Ishikawa (cell line): ENCODE data around the gene LRRC39.

ENCODE experiments used
- CEBPB ChIP-seq: IDR thresholded peaks from 2 replicates; pipeline ENCODE4 v1.6.1; 2012
- CREB1 ChIP-seq: IDR thresholded peaks from 2 replicates; pipeline ENCODE4 v1.6.1; 2012; ENCODE audit warnings: low read depth
- EGR1 ChIP-seq: IDR thresholded peaks from 2 replicates; pipeline ENCODE4 v1.6.1; 2012
- EP300 ChIP-seq: IDR thresholded peaks from 2 replicates; pipeline ENCODE4 v1.6.1; 2012; ENCODE audit warnings: borderline replicate concordance
- FOXM1 ChIP-seq: IDR thresholded peaks from 2 replicates; pipeline ENCODE4 v1.6.1; 2012; ENCODE audit warnings: low read depth, borderline replicate concordance
- MAX ChIP-seq: IDR thresholded peaks from 2 replicates; pipeline ENCODE4 v1.6.1; 2012
- NFIC ChIP-seq: IDR thresholded peaks from 2 replicates; pipeline ENCODE4 v1.6.1; 2012
- RAD21 ChIP-seq: IDR thresholded peaks from 2 replicates; pipeline ENCODE4 v1.6.1; 2012; ENCODE audit warnings: low read depth
- REST ChIP-seq: IDR thresholded peaks from 2 replicates; pipeline ENCODE4 v1.6.1; 2012; ENCODE audit warnings: low read depth, mild to moderate bottlenecking
- TAF1 ChIP-seq: IDR thresholded peaks from 2 replicates; pipeline ENCODE4 v1.6.1; 2012; ENCODE audit warnings: low read depth, mild to moderate bottlenecking
- TCF12 ChIP-seq: IDR thresholded peaks from 2 replicates; pipeline ENCODE4 v1.6.1; 2012; ENCODE audit warnings: low read depth
- TEAD4 ChIP-seq: IDR thresholded peaks from 2 replicates; pipeline ENCODE4 v1.6.1; 2012
- USF1 ChIP-seq: IDR thresholded peaks from 2 replicates; pipeline ENCODE4 v1.6.1; 2012
- YY1 ChIP-seq: IDR thresholded peaks from 2 replicates; pipeline ENCODE4 v1.6.1; 2012; ENCODE audit warnings: low read depth
- ZBTB7A ChIP-seq: IDR thresholded peaks from 2 replicates; pipeline ENCODE4 v1.6.1; 2012; ENCODE audit warnings: low read depth

The LRRC39 gene

GRCh38 chr1:100152271-100152670 lies 25.8 kb downstream of the LRRC39 start:
- TF ChIP-seq FOXM1: no peak

GRCh38 chr1:100151679-100152078 lies 26.4 kb downstream of the LRRC39 start:
- TF ChIP-seq TAF1: no peak
- no peak for TF ChIP-seq REST
- no peak for TF ChIP-seq RAD21
- TF ChIP-seq MAX: no peak
- TF ChIP-seq EP300: no peak
- TF ChIP-seq CEBPB: no peak
- TF ChIP-seq USF1: no peak
- TF ChIP-seq NFIC: no peak
- TF ChIP-seq TEAD4: no peak
- TF ChIP-seq CREB1: no peak
- no peak for TF ChIP-seq EGR1
- TF ChIP-seq ZBTB7A: no peak
- TF ChIP-seq TCF12: no peak
- no peak for TF ChIP-seq FOXM1
- TF ChIP-seq YY1: no peak

- TF ChIP-seq REST (no peak), TAF1 (no peak), USF1 (no peak), NFIC (no peak), ZBTB7A (no peak)
Observed at GRCh38 chr1:100147875-100148274, 30.2 kb downstream of the LRRC39 start.

GRCh38 chr1:100146958-100147357 lies 31.1 kb downstream of the LRRC39 start:
- TF ChIP-seq FOXM1 (no peak), YY1 (no peak), EP300 (no peak), CEBPB (no peak), REST (no peak), USF1 (no peak), NFIC (no peak)

- TF ChIP-seq CREB1: no peak
- TF ChIP-seq EP300: no peak
- TF ChIP-seq TCF12: no peak
- no peak for TF ChIP-seq CEBPB
- TF ChIP-seq REST: no peak
- no peak for TF ChIP-seq YY1
- TF ChIP-seq TAF1: no peak
- TF ChIP-seq ZBTB7A: no peak
- no peak for TF ChIP-seq MAX
- TF ChIP-seq FOXM1: no peak
- TF ChIP-seq RAD21: no peak
Observed at GRCh38 chr1:100145116-100145515, 32.9 kb downstream of the LRRC39 start.
